GM23338 (cell line): ENCODE results near the gene UCP3. TPM values are rescaled to one million over a fixed set of nuclear protein-coding genes. Genes with fewer than 3 reads are reported as not detected.

Experiments
- ATAC-seq: fragments of 200-7000 bp; cut with Tn5 transposase; 3 replicates; pipeline ENCODE4 v1.9.1; 2020
- DNase-seq: peaks from one replicate; pipeline ENCODE4 v3.0.0-alpha.2; 2015; ENCODE audit warnings: low spot score
- H2AFZ ChIP-seq: fragments of 200-600 bp; sonication (generic); 2 replicates; pipeline ENCODE4 v1.8.0; 2016; ENCODE audit warnings: antibody characterized with exemption, mild to moderate bottlenecking, moderate library complexity
- H3F3A ChIP-seq: fragments of 200-600 bp; sonication (generic); replicated peaks from 2 replicates; pipeline ENCODE4 v1.8.0; 2017; ENCODE audit warnings: antibody characterized with exemption, mixed run types, low read depth
- H3K27ac ChIP-seq: fragments of 200-600 bp; sonication (generic); 2 replicates; pipeline ENCODE4 v1.6.1; 2016; ENCODE audit warnings: low read depth
- H3K27me3 ChIP-seq: fragments of 200-600 bp; sonication (generic); 2 replicates; pipeline ENCODE4 v1.8.0; 2016; ENCODE audit warnings: mild to moderate bottlenecking, mixed run types, moderate library complexity; ENCODE audit not compliant: insufficient read depth
- H3K36me3 ChIP-seq: fragments of 200-600 bp; sonication (generic); 2 replicates; pipeline ENCODE4 v1.8.0; 2016; ENCODE audit warnings: mild to moderate bottlenecking; ENCODE audit not compliant: insufficient read depth
- H3K4me1 ChIP-seq: fragments of 200-600 bp; sonication (generic); 2 replicates; pipeline ENCODE4 v1.8.0; 2016; ENCODE audit warnings: mild to moderate bottlenecking, moderate library complexity; ENCODE audit not compliant: insufficient read depth
- H3K4me2 ChIP-seq: fragments of 200-600 bp; sonication (generic); 2 replicates; pipeline ENCODE4 v1.7.1; 2017; ENCODE audit warnings: mixed run types
- H3K4me3 ChIP-seq: fragments of 200-600 bp; sonication (generic); 2 replicates; pipeline ENCODE4 v1.6.1; 2016; ENCODE audit warnings: mixed run types
- H3K79me2 ChIP-seq: fragments of 200-600 bp; sonication (generic); replicated peaks from 2 replicates; pipeline ENCODE4 v1.8.0; 2017; ENCODE audit warnings: mild to moderate bottlenecking; ENCODE audit not compliant: insufficient read depth
- H3K9me2 ChIP-seq: fragments of 200-600 bp; sonication (generic); 2 replicates; pipeline ENCODE4 v1.8.0; 2017; ENCODE audit not compliant: insufficient read depth
- H4K20me1 ChIP-seq: fragments of 200-600 bp; sonication (generic); replicated peaks from 2 replicates; pipeline ENCODE4 v1.8.0; 2017; ENCODE audit warnings: mild to moderate bottlenecking; ENCODE audit not compliant: insufficient read depth
- H3K27ac Mint-ChIP-seq: 2 replicates; pipeline ENCODE4 v1.8.0; 2020; ENCODE audit warnings: inconsistent platforms, mild to moderate bottlenecking, moderate library complexity, mixed read lengths
- H3K27me3 Mint-ChIP-seq: 3 replicates; pipeline ENCODE4 v1.8.0; 2022; ENCODE audit warnings: low read depth, mild to moderate bottlenecking, moderate library complexity, mixed read lengths, inconsistent platforms; ENCODE audit not compliant: insufficient read depth, poor library complexity
- H3K36me3 Mint-ChIP-seq: 3 replicates; pipeline ENCODE4 v1.8.0; 2021; ENCODE audit warnings: low read depth, mild to moderate bottlenecking, inconsistent platforms, moderate library complexity, mixed read lengths
- H3K4me1 Mint-ChIP-seq: 3 replicates; pipeline ENCODE4 v1.8.0; 2020; ENCODE audit warnings: mild to moderate bottlenecking, inconsistent platforms, mixed read lengths
- H3K4me3 Mint-ChIP-seq: 3 replicates; pipeline ENCODE4 v1.8.0; 2021; ENCODE audit warnings: moderate library complexity, mild to moderate bottlenecking, inconsistent platforms, mixed read lengths
- H3K9me3 Mint-ChIP-seq: 3 replicates; pipeline ENCODE4 v1.8.0; 2020; ENCODE audit warnings: moderate library complexity, mild to moderate bottlenecking, inconsistent platforms, mixed read lengths
- CREB1 ChIP-seq: fragments of 250-450 bp; sonication (Bioruptor Pico); IDR thresholded peaks from 2 replicates; pipeline ENCODE4 v1.5.0; 2020; ENCODE audit warnings: low read depth, mild to moderate bottlenecking, moderate library complexity
- EZH2phosphoT487 ChIP-seq: fragments of 200-600 bp; sonication (generic); IDR thresholded peaks from one replicate; pipeline ENCODE4 v1.8.1; 2018; ENCODE audit warnings: antibody characterized with exemption; ENCODE audit not compliant: unreplicated experiment
- POLR2AphosphoS5 ChIP-seq: IDR thresholded peaks from 2 replicates; pipeline ENCODE4 v1.6.1; 2016; ENCODE audit warnings: antibody characterized with exemption, low read depth
- STAT1 ChIP-seq: IDR thresholded peaks from one replicate; pipeline ENCODE4 v1.6.1; 2016; ENCODE audit warnings: antibody characterized with exemption; ENCODE audit not compliant: unreplicated experiment
- ZNF114 ChIP-seq: fragments of 250-450 bp; sonication (Bioruptor Pico); IDR thresholded peaks from 2 replicates; pipeline ENCODE4 v1.5.0; 2020; ENCODE audit warnings: mild to moderate bottlenecking, moderate library complexity
- ZNF331 ChIP-seq: fragments of 250-450 bp; sonication (Bioruptor Pico); IDR thresholded peaks from 2 replicates; pipeline ENCODE4 v1.5.0; 2020; ENCODE audit warnings: low read depth, mild to moderate bottlenecking, moderate library complexity
- polyA plus RNA-seq: library from polyadenylated mRNA; unstranded; fragments of >200 nt; fragmentation: Nextera tagmentation; extraction: Ambion mirVana; gene quantifications from 2 replicates; pipeline ENCODE4 v1.2.1, GENCODE V29; 2016
- total RNA-seq: library from RNA; depleted of rRNA; stranded (reverse); fragments of >200 nt; shearing (Covaris generic); gene quantifications from 2 replicates; pipeline ENCODE4 v1.2.3, GENCODE V29; 2014
- TF ChIP-seq, protein P1 (sequence below), 2 experiments: fragments of 200-600 bp in 1 of 2; sonication (generic) in 1 of 2; conservative IDR thresholded peaks; 2 replicates each; pipeline versions ENCODE4 v1.5.1 to v1.6.1; 2016 to 2017; ENCODE audit warnings: antibody characterized with exemption in 2 of 2, low read depth in 2 of 2, mild to moderate bottlenecking in 2 of 2, moderate library complexity in 1 of 2
- TF ChIP-seq, protein P2 (sequence below): IDR thresholded peaks from one replicate; pipeline ENCODE4 v1.6.1; 2018; ENCODE audit warnings: antibody characterized with exemption; ENCODE audit not compliant: unreplicated experiment
- TF ChIP-seq, protein P3 (sequence below): IDR thresholded peaks from 2 replicates; pipeline ENCODE4 v1.6.1; 2016; ENCODE audit warnings: antibody characterized with exemption
- TF ChIP-seq, protein P4 (sequence below): fragments of 250-450 bp; sonication (Bioruptor Pico); IDR thresholded peaks from 2 replicates; pipeline ENCODE4 v1.5.0; 2020; ENCODE audit warnings: mild to moderate bottlenecking, moderate library complexity

UCP3 gene
- total and polyA plus RNA-seq, 2 experiments from 2014 or later = 0.21 to 0.40 TPM

DNA sequence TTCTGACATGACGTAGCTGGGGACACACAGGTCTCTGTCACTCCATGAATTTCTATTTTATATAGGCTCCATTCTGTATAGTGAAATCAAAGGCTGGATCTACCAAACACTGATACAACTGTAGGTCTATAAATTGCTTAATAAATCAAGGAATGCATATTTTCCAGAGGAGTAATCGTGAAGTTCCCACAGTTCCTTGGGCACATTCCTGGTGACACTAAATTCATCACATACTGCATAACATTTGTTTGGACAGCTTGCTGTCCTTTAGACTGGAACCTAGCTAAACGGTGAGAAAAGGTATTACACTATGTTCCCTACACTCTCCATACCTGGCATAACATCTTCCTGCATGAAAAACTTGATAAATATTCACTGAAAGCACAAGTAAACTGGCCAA, 41.6 kb upstream of the UCP3 start (continued):
- TF ChIP-seq, protein P1, sequence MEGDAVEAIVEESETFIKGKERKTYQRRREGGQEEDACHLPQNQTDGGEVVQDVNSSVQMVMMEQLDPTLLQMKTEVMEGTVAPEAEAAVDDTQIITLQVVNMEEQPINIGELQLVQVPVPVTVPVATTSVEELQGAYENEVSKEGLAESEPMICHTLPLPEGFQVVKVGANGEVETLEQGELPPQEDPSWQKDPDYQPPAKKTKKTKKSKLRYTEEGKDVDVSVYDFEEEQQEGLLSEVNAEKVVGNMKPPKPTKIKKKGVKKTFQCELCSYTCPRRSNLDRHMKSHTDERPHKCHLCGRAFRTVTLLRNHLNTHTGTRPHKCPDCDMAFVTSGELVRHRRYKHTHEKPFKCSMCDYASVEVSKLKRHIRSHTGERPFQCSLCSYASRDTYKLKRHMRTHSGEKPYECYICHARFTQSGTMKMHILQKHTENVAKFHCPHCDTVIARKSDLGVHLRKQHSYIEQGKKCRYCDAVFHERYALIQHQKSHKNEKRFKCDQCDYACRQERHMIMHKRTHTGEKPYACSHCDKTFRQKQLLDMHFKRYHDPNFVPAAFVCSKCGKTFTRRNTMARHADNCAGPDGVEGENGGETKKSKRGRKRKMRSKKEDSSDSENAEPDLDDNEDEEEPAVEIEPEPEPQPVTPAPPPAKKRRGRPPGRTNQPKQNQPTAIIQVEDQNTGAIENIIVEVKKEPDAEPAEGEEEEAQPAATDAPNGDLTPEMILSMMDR (conservative IDR thresholded peaks at IDR 0.05; ENCODE audit: low read depth in 2 of 2) = no peak
- TF ChIP-seq POLR2AphosphoS5 (no peak), EZH2phosphoT487 (no peak)
- TF ChIP-seq, protein P2, sequence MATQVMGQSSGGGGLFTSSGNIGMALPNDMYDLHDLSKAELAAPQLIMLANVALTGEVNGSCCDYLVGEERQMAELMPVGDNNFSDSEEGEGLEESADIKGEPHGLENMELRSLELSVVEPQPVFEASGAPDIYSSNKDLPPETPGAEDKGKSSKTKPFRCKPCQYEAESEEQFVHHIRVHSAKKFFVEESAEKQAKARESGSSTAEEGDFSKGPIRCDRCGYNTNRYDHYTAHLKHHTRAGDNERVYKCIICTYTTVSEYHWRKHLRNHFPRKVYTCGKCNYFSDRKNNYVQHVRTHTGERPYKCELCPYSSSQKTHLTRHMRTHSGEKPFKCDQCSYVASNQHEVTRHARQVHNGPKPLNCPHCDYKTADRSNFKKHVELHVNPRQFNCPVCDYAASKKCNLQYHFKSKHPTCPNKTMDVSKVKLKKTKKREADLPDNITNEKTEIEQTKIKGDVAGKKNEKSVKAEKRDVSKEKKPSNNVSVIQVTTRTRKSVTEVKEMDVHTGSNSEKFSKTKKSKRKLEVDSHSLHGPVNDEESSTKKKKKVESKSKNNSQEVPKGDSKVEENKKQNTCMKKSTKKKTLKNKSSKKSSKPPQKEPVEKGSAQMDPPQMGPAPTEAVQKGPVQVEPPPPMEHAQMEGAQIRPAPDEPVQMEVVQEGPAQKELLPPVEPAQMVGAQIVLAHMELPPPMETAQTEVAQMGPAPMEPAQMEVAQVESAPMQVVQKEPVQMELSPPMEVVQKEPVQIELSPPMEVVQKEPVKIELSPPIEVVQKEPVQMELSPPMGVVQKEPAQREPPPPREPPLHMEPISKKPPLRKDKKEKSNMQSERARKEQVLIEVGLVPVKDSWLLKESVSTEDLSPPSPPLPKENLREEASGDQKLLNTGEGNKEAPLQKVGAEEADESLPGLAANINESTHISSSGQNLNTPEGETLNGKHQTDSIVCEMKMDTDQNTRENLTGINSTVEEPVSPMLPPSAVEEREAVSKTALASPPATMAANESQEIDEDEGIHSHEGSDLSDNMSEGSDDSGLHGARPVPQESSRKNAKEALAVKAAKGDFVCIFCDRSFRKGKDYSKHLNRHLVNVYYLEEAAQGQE = no peak

DNA sequence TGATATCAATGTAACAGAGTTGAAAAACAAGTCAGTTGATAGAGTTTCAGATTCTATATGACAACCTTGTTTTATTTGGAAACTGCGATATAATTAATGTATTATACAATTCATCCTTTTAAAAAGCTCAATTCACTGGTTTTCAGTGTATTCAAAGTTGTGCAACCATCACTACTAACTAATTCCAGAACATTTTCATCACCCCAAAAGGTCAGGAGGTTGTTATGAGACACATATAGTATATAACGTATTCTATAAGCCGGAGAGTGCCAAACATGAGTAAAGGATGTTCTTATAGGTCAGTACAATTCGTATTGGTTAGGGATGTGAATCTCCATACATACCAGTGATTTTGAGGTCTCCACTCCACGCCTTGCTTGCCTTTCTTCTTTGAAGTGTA, 40.1 kb upstream of the UCP3 start:
- no peak for TF ChIP-seq POLR2AphosphoS5
- TF ChIP-seq EZH2phosphoT487 = no peak
- TF ChIP-seq CREB1 (CRISPR knock-in tag) = no peak
- TF ChIP-seq ZNF331 (CRISPR knock-in tag) = no peak
- TF ChIP-seq ZNF114 (CRISPR knock-in tag) = no peak
- TF ChIP-seq, protein P1 (conservative IDR thresholded peaks at IDR 0.05; ENCODE audit: low read depth in 2 of 2) = no peak
- TF ChIP-seq, protein P3, sequence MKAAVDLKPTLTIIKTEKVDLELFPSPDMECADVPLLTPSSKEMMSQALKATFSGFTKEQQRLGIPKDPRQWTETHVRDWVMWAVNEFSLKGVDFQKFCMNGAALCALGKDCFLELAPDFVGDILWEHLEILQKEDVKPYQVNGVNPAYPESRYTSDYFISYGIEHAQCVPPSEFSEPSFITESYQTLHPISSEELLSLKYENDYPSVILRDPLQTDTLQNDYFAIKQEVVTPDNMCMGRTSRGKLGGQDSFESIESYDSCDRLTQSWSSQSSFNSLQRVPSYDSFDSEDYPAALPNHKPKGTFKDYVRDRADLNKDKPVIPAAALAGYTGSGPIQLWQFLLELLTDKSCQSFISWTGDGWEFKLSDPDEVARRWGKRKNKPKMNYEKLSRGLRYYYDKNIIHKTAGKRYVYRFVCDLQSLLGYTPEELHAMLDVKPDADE = no peak
- TF ChIP-seq STAT1 = no peak
- TF ChIP-seq, protein P4, sequence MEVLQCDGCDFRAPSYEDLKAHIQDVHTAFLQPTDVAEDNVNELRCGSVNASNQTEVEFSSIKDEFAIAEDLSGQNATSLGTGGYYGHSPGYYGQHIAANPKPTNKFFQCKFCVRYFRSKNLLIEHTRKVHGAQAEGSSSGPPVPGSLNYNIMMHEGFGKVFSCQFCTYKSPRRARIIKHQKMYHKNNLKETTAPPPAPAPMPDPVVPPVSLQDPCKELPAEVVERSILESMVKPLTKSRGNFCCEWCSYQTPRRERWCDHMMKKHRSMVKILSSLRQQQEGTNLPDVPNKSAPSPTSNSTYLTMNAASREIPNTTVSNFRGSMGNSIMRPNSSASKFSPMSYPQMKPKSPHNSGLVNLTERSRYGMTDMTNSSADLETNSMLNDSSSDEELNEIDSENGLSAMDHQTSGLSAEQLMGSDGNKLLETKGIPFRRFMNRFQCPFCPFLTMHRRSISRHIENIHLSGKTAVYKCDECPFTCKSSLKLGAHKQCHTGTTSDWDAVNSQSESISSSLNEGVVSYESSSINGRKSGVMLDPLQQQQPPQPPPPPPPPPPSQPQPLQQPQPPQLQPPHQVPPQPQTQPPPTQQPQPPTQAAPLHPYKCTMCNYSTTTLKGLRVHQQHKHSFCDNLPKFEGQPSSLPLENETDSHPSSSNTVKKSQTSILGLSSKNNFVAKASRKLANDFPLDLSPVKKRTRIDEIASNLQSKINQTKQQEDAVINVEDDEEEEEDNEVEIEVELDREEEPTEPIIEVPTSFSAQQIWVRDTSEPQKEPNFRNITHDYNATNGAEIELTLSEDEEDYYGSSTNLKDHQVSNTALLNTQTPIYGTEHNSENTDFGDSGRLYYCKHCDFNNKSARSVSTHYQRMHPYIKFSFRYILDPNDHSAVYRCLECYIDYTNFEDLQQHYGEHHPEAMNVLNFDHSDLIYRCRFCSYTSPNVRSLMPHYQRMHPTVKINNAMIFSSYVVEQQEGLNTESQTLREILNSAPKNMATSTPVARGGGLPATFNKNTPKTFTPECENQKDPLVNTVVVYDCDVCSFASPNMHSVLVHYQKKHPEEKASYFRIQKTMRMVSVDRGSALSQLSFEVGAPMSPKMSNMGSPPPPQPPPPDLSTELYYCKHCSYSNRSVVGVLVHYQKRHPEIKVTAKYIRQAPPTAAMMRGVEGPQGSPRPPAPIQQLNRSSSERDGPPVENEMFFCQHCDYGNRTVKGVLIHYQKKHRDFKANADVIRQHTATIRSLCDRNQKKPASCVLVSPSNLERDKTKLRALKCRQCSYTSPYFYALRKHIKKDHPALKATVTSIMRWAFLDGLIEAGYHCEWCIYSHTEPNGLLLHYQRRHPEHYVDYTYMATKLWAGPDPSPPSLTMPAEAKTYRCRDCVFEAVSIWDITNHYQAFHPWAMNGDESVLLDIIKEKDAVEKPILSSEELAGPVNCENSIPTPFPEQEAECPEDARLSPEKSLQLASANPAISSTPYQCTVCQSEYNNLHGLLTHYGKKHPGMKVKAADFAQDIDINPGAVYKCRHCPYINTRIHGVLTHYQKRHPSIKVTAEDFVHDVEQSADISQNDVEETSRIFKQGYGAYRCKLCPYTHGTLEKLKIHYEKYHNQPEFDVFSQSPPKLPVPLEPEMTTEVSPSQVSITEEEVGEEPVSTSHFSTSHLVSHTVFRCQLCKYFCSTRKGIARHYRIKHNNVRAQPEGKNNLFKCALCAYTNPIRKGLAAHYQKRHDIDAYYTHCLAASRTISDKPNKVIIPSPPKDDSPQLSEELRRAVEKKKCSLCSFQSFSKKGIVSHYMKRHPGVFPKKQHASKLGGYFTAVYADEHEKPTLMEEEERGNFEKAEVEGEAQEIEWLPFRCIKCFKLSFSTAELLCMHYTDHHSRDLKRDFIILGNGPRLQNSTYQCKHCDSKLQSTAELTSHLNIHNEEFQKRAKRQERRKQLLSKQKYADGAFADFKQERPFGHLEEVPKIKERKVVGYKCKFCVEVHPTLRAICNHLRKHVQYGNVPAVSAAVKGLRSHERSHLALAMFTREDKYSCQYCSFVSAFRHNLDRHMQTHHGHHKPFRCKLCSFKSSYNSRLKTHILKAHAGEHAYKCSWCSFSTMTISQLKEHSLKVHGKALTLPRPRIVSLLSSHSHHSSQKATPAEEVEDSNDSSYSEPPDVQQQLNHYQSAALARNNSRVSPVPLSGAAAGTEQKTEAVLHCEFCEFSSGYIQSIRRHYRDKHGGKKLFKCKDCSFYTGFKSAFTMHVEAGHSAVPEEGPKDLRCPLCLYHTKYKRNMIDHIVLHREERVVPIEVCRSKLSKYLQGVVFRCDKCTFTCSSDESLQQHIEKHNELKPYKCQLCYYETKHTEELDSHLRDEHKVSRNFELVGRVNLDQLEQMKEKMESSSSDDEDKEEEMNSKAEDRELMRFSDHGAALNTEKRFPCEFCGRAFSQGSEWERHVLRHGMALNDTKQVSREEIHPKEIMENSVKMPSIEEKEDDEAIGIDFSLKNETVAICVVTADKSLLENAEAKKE (CRISPR knock-in tag) = no peak
- no peak overlapping the region for H3K27ac ChIP-seq
- 0 out of 2 replicates have a peak, but pooled peaks cover 4% of the 10 kb centered on the region for H3K4me1 ChIP-seq
- H3K27ac Mint-ChIP-seq = no peak overlapping the region
- no peak overlapping the region for H3K4me3 Mint-ChIP-seq
- peaks cover 5% of the 10 kb centered on the region; the same call in 2 of the 3 replicates for H3K4me1 Mint-ChIP-seq
- H4K20me1 ChIP-seq = no peaks in the 10 kb centered on the region
- H3K4me2 ChIP-seq = no peak overlapping the region
- H3K79me2 ChIP-seq = no peaks in the 10 kb centered on the region
- H2AFZ ChIP-seq = no peak overlapping the region
- H3F3A ChIP-seq = no peaks in the 10 kb centered on the region
- H3K36me3 Mint-ChIP-seq = no peaks in the 10 kb centered on the region
- H3K9me2 ChIP-seq = no peaks in the 10 kb centered on the region
- no peak overlapping the region for H3K4me3 ChIP-seq
- H3K9me3 Mint-ChIP-seq = no peaks in the 10 kb centered on the region
- ATAC-seq (no peak), DNase-seq (no peak)
- no peaks in the 10 kb centered on the region for H3K36me3 ChIP-seq
- H3K27me3 ChIP-seq = no peaks in the 10 kb centered on the region
- H3K27me3 Mint-ChIP-seq = no peaks in the 10 kb centered on the region
